Lung (tissue), 12 donors: ENCODE measurements around the gene APOO. TPM values are rescaled to one million over a fixed set of nuclear protein-coding genes. Genes with fewer than 3 reads are reported as not detected.
A peak's percentile ranks its signal among the peaks of the same experiment; 100 is the strongest.

Experiments used
- ATAC-seq: fragments of 200-7000 bp; cut with Tn5 transposase; one replicate; pipeline ENCODE4 v1.9.1; 2020; ENCODE audit warnings: moderate number of reproducible peaks; ENCODE audit not compliant: insufficient read depth, low FRiP score
- DNase-seq, 3 donors: peaks; one replicate each; pipeline ENCODE4 v3.0.0-alpha.2; 2013 to 2017
- H3K27ac ChIP-seq, 2 donors: one replicate each; pipeline ENCODE4 v1.5.1; 2013; ENCODE audit warnings: mild to moderate bottlenecking in 2 of 2, moderate library complexity in 2 of 2, control low read depth in 1 of 2, inconsistent platforms in 1 of 2, low read depth in 1 of 2, low read length in 1 of 2
- H3K27me3 ChIP-seq, 3 donors: one replicate each; pipeline ENCODE4 v1.5.1; 2013; ENCODE audit warnings: low read length in 2 of 3; ENCODE audit not compliant: control insufficient read depth in 3 of 3, insufficient read depth in 3 of 3
- H3K36me3 ChIP-seq, 4 donors: one replicate each; pipeline ENCODE4 v1.5.1; 2013; ENCODE audit warnings: low read length in 4 of 4, mild to moderate bottlenecking in 1 of 4, moderate library complexity in 1 of 4; ENCODE audit not compliant: control insufficient read depth in 4 of 4, insufficient read depth in 4 of 4
- H3K4me1 ChIP-seq, 5 donors: one replicate each; pipeline ENCODE4 v1.5.1; 2013; ENCODE audit warnings: low read length in 5 of 5, mild to moderate bottlenecking in 2 of 5, moderate library complexity in 1 of 5; ENCODE audit not compliant: control insufficient read depth in 5 of 5, insufficient read depth in 5 of 5
- H3K4me3 ChIP-seq: one replicate; pipeline ENCODE4 v1.5.1; 2013; ENCODE audit warnings: mild to moderate bottlenecking, control low read depth, moderate library complexity
- H3K9ac ChIP-seq, 2 donors: one replicate each; pipeline ENCODE4 v1.5.1; 2013; ENCODE audit warnings: low read length in 2 of 2, control low read depth in 1 of 2; ENCODE audit not compliant: insufficient read depth in 1 of 2
- H3K9me3 ChIP-seq, 4 donors: one replicate each; pipeline ENCODE4 v1.5.1; 2013; ENCODE audit warnings: low read length in 3 of 4, mild to moderate bottlenecking in 1 of 4, moderate library complexity in 1 of 4; ENCODE audit not compliant: control insufficient read depth in 4 of 4, insufficient read depth in 3 of 4
- CTCF ChIP-seq: IDR thresholded peaks from 2 replicates; pipeline ENCODE4 v1.5.1; 2012; ENCODE audit warnings: mild to moderate bottlenecking; ENCODE audit errors: control extremely low read depth, extremely low read depth
- WGBS, 2 donors: extraction: QIAGEN DNeasy Blood & Tissue Kit; methylation state at CpG; one replicate each; pipeline ENCODE4 v1.1.7; 2013; 5-methylcytosine and 5-hydroxymethylcytosine counted together
- polyA plus RNA-seq, 2 donors: library from polyadenylated mRNA; stranded (reverse); fragments of 200-250 nt; gene quantifications; one replicate each; pipeline ENCODE4 v1.2.1, GENCODE V29; 2013
- total RNA-seq, 2 donors: library from RNA; depleted of rRNA in 1 of 2; stranded (reverse); fragments of >200 nt in 1 of 2; gene quantifications; one replicate each; pipeline ENCODE4 v1.2.1, GENCODE V29; 2014 to 2021
- donor health status: control.
- donor health status: control.
- donor health status: Bipolar disorder and iron deficiency.
- donor health status: healthy.
- donor health status: DM: yes; HTN: yes; CAD: no.

The APOO gene
- total and polyA plus RNA-seq, 4 donors: 8.9 to 25.0 (median 22.6) TPM

DNA sequence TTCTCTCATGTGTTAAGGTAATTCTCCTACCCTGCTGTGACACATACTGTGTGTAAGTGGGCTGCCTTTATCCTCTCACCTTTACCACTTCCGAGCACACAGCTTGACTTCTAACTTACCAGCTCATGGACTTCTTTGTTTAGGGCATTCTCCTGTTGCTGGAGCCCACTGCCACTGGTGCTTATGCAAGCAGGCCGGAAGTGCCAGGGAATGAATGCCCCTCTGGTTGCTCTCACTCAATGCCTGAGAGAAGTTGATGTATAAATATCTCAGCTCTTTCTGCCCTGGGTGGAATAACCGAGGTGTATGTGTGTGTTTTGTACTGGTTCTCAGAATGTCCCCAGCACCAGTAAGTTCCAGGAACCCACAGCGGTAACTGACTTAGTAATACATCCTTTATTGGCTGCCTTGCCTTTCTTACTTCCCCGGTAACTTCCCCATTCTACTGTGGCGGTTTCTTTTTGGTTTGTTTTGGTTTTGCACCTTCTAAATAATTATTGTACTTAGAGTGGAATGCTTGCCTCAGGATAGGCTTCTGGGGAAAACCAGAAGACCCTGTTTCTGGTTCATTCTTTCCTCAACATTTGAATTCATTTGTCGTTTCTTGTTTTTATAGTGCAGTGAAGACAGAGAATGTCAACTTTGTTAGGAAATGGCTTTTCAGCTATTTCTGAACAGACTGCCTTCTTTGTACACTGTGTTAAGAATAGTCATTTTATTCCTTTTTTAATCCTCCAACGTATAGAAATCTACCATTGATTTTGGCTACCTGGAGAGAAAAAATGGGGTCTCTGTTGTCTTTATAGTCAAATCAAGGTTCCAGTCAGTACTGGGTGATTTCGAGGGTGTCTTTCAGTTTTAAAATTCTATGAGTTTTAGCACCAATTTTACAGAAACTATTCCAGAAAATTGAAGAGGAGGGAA is 45.5 kb upstream of the APOO start:
- Histone ChIP-seq H3K36me3 (no peaks in the 10 kb centered on the region), H3K9ac (no peak overlapping the region), H3K27ac (peak overlapping the region in 1 of 2 donors; percentile 15), H3K9me3 (no peaks in the 10 kb centered on the region), H3K27me3 (peaks cover 0 to 24% (median 0%) of the 10 kb centered on the region in 3 donors), H3K4me3 (no peak overlapping the region), H3K4me1 (no peaks in the 10 kb centered on the region)
- TF ChIP-seq CTCF: no peak
- peak in 1 of 3 donors; percentile 3 for DNase-seq
- no peak for ATAC-seq
- WGBS, 2 donors: 30 to 40% methylated on average over 9 of the region's 9 CpGs

DNA sequence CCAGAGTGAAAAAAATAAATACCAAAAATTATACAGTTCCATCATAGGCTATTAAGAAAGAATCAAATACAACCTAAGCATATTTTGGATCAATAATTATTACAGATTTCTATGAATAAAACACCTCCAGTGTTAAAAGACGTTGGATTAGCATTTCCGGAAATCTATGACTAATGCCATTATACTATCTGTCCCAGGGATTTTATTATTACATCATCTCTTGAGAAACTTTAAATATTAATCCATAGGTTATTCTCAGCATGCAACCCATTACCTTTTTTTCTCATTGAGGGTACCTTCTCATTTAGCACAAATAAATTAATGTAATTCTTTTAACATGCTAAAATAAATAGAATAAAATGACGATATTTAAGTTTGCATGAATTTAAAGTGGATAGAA is 44.7 kb upstream of the APOO start:
- Histone ChIP-seq H3K9me3 (no peaks in the 10 kb centered on the region), H3K27ac (no peak overlapping the region), H3K4me3 (no peak overlapping the region), H3K4me1 (no peaks in the 10 kb centered on the region), H3K36me3 (no peaks in the 10 kb centered on the region), H3K27me3 (peaks cover 0 to 21% (median 0%) of the 10 kb centered on the region in 3 donors), H3K9ac (no peak overlapping the region)
- TF ChIP-seq CTCF: no peak
- ATAC-seq (no peak), DNase-seq (no peak)
- WGBS, 2 donors: 46 to 59% methylated on average over 3 of the region's 3 CpGs

DNA sequence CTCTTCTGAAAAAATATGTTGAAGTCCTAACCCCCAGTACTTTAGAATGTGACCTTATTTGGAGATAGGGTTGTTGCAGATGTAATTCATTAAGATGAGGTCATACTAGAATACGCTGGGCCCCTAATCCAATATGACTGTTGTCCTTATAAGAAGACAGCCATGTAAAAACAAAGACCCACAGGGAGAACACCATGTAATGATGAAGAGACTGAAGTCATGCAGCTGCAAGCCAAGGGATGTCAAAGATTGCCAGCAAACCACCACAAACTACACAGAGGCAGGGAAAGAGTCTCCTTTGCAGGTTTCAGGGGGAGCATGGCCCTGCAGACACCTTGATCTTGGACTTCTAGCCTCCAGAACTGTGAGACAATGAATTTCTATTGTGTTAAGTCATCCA is 37.5 kb upstream of the APOO start:
- H3K9me3 ChIP-seq: peaks cover 0 to 2% (median 0%) of the 10 kb centered on the region in 4 donors
- 93 to 100% methylated on average over 1 of the region's 1 CpG for WGBS, 2 donors
- no peak overlapping the region for H3K4me3 ChIP-seq
- no peak overlapping the region for H3K9ac ChIP-seq
- no peak for TF ChIP-seq CTCF
- no peaks in the 10 kb centered on the region for H3K36me3 ChIP-seq
- peaks cover 0 to 38% (median 12%) of the 10 kb centered on the region in 3 donors for H3K27me3 ChIP-seq
- H3K4me1 ChIP-seq: peaks cover 0 to 6% (median 0%) of the 10 kb centered on the region in 5 donors
- no peak overlapping the region for H3K27ac ChIP-seq
- DNase-seq (peak in 1 of 3 donors; percentile 12), ATAC-seq (no peak)
